ENCODE data around the gene PANK1.

PANK1 gene

GRCh38 chr10:89643812-89644690, 991 bp downstream of the PANK1 start (continued):
- no peak for TF ChIP-seq ZNF555 (tag by site-specific recombination; conservative IDR thresholded peaks at IDR 0.05)
- TF ChIP-seq ZXDB (tag by site-specific recombination; IDR thresholded peaks at IDR 0.05) = peak; percentile 49; the same call in 1 of the 2 replicates
- TF ChIP-seq ZNF530 (tag by site-specific recombination; IDR thresholded peaks at IDR 0.05; ENCODE audit: low read depth) = no peak
- no peak for TF ChIP-seq ATF2 (tag by site-specific recombination; IDR thresholded peaks at IDR 0.05; ENCODE audit: low read depth)
- TF ChIP-seq, protein P1, sequence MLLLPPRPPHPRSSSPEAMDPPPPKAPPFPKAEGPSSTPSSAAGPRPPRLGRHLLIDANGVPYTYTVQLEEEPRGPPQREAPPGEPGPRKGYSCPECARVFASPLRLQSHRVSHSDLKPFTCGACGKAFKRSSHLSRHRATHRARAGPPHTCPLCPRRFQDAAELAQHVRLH (tag by site-specific recombination; IDR thresholded peaks at IDR 0.05) = no peak; the same call in 1 of the 2 replicates
- 0 out of 2 replicates have a peak, but pooled peaks have one; percentile 74 for TF ChIP-seq ZNF660 (tag by site-specific recombination; IDR thresholded peaks at IDR 0.05)
- no peak for TF ChIP-seq ZNF549 (tag by site-specific recombination; IDR thresholded peaks at IDR 0.05)
- peak; percentile 11; the same call in 1 of the 2 replicates for TF ChIP-seq KLF8 (tag by site-specific recombination; IDR thresholded peaks at IDR 0.05)
- TF ChIP-seq ZNF571 (tag by site-specific recombination; IDR thresholded peaks at IDR 0.05) = no peak
- 0 out of 2 replicates have a peak, but pooled peaks have one; percentile 15 for TF ChIP-seq ZNF324 (tag by site-specific recombination; IDR thresholded peaks at IDR 0.05)
- TF ChIP-seq ZNF521 (tag by site-specific recombination; IDR thresholded peaks at IDR 0.05) = no peak
- TF ChIP-seq, protein P2, sequence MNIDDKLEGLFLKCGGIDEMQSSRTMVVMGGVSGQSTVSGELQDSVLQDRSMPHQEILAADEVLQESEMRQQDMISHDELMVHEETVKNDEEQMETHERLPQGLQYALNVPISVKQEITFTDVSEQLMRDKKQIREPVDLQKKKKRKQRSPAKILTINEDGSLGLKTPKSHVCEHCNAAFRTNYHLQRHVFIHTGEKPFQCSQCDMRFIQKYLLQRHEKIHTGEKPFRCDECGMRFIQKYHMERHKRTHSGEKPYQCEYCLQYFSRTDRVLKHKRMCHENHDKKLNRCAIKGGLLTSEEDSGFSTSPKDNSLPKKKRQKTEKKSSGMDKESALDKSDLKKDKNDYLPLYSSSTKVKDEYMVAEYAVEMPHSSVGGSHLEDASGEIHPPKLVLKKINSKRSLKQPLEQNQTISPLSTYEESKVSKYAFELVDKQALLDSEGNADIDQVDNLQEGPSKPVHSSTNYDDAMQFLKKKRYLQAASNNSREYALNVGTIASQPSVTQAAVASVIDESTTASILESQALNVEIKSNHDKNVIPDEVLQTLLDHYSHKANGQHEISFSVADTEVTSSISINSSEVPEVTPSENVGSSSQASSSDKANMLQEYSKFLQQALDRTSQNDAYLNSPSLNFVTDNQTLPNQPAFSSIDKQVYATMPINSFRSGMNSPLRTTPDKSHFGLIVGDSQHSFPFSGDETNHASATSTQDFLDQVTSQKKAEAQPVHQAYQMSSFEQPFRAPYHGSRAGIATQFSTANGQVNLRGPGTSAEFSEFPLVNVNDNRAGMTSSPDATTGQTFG (tag by site-specific recombination; IDR thresholded peaks at IDR 0.05; ENCODE audit: borderline replicate concordance) = no peak
- TF ChIP-seq ZNF514 (tag by site-specific recombination; IDR thresholded peaks at IDR 0.05) = no peak
- TF ChIP-seq ZNF175 (tag by site-specific recombination; IDR thresholded peaks at IDR 0.05) = no peak
- no peak for TF ChIP-seq IKZF3 (tag by site-specific recombination; IDR thresholded peaks at IDR 0.05)
- peak; percentile 100 for TF ChIP-seq KLF10 (tag by site-specific recombination; IDR thresholded peaks at IDR 0.05)
- TF ChIP-seq ZNF223 (tag by site-specific recombination; IDR thresholded peaks at IDR 0.05) = no peak
- TF ChIP-seq ZNF791 (tag by site-specific recombination; IDR thresholded peaks at IDR 0.05) = no peak
- no peak for TF ChIP-seq ZNF670 (tag by site-specific recombination; IDR thresholded peaks at IDR 0.05; ENCODE audit: low read depth)
- peak; percentile 77 for TF ChIP-seq TRIM28 (IDR thresholded peaks at IDR 0.05; ENCODE audit: borderline replicate concordance, low read length)
- TF ChIP-seq ZNF544 (tag by site-specific recombination; IDR thresholded peaks at IDR 0.05) = no peak
- TF ChIP-seq ZSCAN30 (tag by site-specific recombination; IDR thresholded peaks at IDR 0.05) = peak; percentile 22
- TF ChIP-seq ZNF426 (tag by site-specific recombination; IDR thresholded peaks at IDR 0.05) = no peak
- peak; percentile 48; the same call in 1 of the 2 replicates for TF ChIP-seq ZNF341 (tag by site-specific recombination; IDR thresholded peaks at IDR 0.05; ENCODE audit: low read depth)
- no peak for TF ChIP-seq MEIS1 (CRISPR knock-in tag; IDR thresholded peaks at IDR 0.05; ENCODE audit: borderline replicate concordance)
- TF ChIP-seq ZNF311 (tag by site-specific recombination; IDR thresholded peaks at IDR 0.05; ENCODE audit: borderline replicate concordance) = no peak
- TF ChIP-seq ZFP41 (tag by site-specific recombination; IDR thresholded peaks at IDR 0.05; ENCODE audit: borderline replicate concordance) = no peak
- TF ChIP-seq, protein P3, sequence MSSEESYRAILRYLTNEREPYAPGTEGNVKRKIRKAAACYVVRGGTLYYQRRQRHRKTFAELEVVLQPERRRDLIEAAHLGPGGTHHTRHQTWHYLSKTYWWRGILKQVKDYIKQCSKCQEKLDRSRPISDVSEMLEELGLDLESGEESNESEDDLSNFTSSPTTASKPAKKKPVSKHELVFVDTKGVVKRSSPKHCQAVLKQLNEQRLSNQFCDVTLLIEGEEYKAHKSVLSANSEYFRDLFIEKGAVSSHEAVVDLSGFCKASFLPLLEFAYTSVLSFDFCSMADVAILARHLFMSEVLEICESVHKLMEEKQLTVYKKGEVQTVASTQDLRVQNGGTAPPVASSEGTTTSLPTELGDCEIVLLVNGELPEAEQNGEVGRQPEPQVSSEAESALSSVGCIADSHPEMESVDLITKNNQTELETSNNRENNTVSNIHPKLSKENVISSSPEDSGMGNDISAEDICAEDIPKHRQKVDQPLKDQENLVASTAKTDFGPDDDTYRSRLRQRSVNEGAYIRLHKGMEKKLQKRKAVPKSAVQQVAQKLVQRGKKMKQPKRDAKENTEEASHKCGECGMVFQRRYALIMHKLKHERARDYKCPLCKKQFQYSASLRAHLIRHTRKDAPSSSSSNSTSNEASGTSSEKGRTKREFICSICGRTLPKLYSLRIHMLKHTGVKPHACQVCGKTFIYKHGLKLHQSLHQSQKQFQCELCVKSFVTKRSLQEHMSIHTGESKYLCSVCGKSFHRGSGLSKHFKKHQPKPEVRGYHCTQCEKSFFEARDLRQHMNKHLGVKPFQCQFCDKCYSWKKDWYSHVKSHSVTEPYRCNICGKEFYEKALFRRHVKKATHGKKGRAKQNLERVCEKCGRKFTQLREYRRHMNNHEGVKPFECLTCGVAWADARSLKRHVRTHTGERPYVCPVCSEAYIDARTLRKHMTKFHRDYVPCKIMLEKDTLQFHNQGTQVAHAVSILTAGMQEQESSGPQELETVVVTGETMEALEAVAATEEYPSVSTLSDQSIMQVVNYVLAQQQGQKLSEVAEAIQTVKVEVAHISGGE (tag by site-specific recombination; conservative IDR thresholded peaks at IDR 0.05; ENCODE audit: low read depth) = peak; percentile 54
- TF ChIP-seq SP7 (tag by site-specific recombination; IDR thresholded peaks at IDR 0.05) = peak; percentile 43; the same call in 1 of the 2 replicates
- no peak for TF ChIP-seq ZBTB44 (tag by site-specific recombination; IDR thresholded peaks at IDR 0.05)

All from HEK293 (cell line).